ENCODE data around the gene AIG1.

The AIG1 gene

GRCh38 chr6:143093290-143093689 is 32.6 kb downstream of the AIG1 start:
- DNase-seq (ENCODE audit: low read depth in 3 of 3, low spot score in 1 of 3): no peak

- DNase-seq (ENCODE audit: low read depth in 3 of 3, low spot score in 1 of 3): no peak
These were observed 35.7 kb downstream of the AIG1 start for GRCh38 chr6:143096403-143096802.

- DNase-seq (ENCODE audit: low read depth in 3 of 3, low spot score in 1 of 3): no peak
These were observed 36.6 kb downstream of the AIG1 start for GRCh38 chr6:143097224-143097795.

GRCh38 chr6:143098054-143098671 is 37.5 kb downstream of the AIG1 start:
- no peak for DNase-seq (ENCODE audit: low read depth in 3 of 3, low spot score in 1 of 3)

- no peak for DNase-seq (ENCODE audit: low read depth in 3 of 3, low spot score in 1 of 3)
These were observed 39.0 kb downstream of the AIG1 start for GRCh38 chr6:143099647-143100046.

GRCh38 chr6:143100429-143100828 is 39.7 kb downstream of the AIG1 start:
- DNase-seq (ENCODE audit: low read depth in 3 of 3, low spot score in 1 of 3): no peak

GRCh38 chr6:143103916-143104315 is 43.2 kb downstream of the AIG1 start:
- DNase-seq (ENCODE audit: low read depth in 3 of 3, low spot score in 1 of 3): no peak

GRCh38 chr6:143107440-143107839 is 46.8 kb downstream of the AIG1 start:
- DNase-seq (ENCODE audit: low read depth in 3 of 3, low spot score in 1 of 3): no peak

- no peak for DNase-seq (ENCODE audit: low read depth in 3 of 3, low spot score in 1 of 3)
These were observed 47.4 kb downstream of the AIG1 start for GRCh38 chr6:143107911-143108761.

GRCh38 chr6:143109196-143109595 is 48.5 kb downstream of the AIG1 start:
- DNase-seq (ENCODE audit: low read depth in 3 of 3, low spot score in 1 of 3): no peak

GRCh38 chr6:143110572-143110971 is 49.9 kb downstream of the AIG1 start:
- DNase-seq (ENCODE audit: low read depth in 3 of 3, low spot score in 1 of 3): no peak

GRCh38 chr6:143110996-143111395 is 50.3 kb downstream of the AIG1 start:
- DNase-seq (ENCODE audit: low read depth in 3 of 3, low spot score in 1 of 3): no peak

- DNase-seq (ENCODE audit: low read depth in 3 of 3, low spot score in 1 of 3): no peak
These were observed 50.8 kb downstream of the AIG1 start for GRCh38 chr6:143111443-143111842.

GRCh38 chr6:143112084-143112768 is 51.5 kb downstream of the AIG1 start:
- no peak for DNase-seq (ENCODE audit: low read depth in 3 of 3, low spot score in 1 of 3)

GRCh38 chr6:143112837-143113236 is 52.1 kb downstream of the AIG1 start:
- no peak for DNase-seq (ENCODE audit: low read depth in 3 of 3, low spot score in 1 of 3)

GRCh38 chr6:143115728-143116127 is 55.0 kb downstream of the AIG1 start:
- no peak for DNase-seq (ENCODE audit: low read depth in 3 of 3, low spot score in 1 of 3)

GRCh38 chr6:143117108-143117507 is 56.4 kb downstream of the AIG1 start:
- no peak for DNase-seq (ENCODE audit: low read depth in 3 of 3, low spot score in 1 of 3)

GRCh38 chr6:143119260-143119659 is 58.6 kb downstream of the AIG1 start:
- DNase-seq (ENCODE audit: low read depth in 3 of 3, low spot score in 1 of 3): no peak

GRCh38 chr6:143123081-143123480 is 62.4 kb downstream of the AIG1 start:
- DNase-seq (ENCODE audit: low read depth in 3 of 3, low spot score in 1 of 3): no peak

GRCh38 chr6:143123941-143124340 is 63.3 kb downstream of the AIG1 start:
- DNase-seq (ENCODE audit: low read depth in 3 of 3, low spot score in 1 of 3): no peak

- DNase-seq (ENCODE audit: low read depth in 3 of 3, low spot score in 1 of 3): no peak
These were observed 64.8 kb downstream of the AIG1 start for GRCh38 chr6:143125455-143125854.
